NCI-H2107 (cell line): Measurements from ENCODE around the gene PTTG1IP.
"Not testable (repeated sequence)": the region's sequence is repeated elsewhere in the genome, so short reads cannot be mapped to it uniquely, and the experiment has no call there.

Source experiments
- DNase-seq: peaks from one replicate; lab custom pipeline; 2025; lab: John Stamatoyannopoulos, UW

Gene PTTG1IP, protein sequence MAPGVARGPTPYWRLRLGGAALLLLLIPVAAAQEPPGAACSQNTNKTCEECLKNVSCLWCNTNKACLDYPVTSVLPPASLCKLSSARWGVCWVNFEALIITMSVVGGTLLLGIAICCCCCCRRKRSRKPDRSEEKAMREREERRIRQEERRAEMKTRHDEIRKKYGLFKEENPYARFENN

DNA sequence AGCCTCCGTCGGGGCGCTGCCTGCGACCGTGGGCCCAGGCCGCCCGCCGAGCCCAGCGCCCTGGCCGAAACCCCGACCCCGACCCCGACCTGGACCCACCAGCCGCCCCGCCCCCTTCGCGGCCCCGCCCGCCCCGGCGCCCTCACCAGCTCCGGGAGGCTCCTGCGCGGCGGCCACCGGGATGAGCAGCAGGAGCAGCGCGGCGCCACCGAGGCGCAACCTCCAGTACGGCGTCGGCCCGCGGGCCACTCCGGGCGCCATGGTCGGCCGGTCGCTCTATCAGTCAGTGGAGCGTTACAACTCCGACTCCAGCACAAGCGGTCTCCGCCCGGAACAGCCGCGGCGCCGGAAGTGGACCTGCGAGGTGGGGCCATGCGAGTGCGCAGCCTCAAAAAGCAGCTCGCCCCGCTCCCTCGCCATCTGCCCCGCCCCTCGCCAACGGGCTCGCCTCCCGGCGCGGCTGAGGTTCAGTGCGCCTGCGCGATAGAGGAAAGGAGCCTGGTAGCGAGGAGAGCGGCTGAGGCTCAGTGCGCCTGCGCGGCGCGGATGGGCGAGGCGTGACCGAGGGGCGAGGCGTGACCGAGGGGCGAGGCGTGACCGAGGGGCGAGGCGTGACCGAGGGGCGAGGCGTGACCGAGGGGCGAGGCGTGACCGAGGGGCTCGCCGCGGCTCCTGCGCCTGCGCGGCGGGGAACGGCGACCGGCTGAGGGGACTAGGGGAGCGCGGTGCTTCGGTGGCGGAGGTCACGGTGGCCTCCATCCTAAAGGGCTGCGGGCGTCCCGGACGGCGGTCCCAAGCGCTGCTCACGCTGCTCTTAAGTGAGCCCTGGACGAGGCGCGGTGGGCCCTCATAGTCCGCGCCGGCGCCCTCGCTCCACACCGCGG, at the start of gene PTTG1IP:
Gene PTTG1IP, minus strand, starts transcription at position 335 of the 884 bp plus-strand sequence. Its CDS starts 74 bp downstream, at position 261.
- peak; percentile 97 for DNase-seq

DNA sequence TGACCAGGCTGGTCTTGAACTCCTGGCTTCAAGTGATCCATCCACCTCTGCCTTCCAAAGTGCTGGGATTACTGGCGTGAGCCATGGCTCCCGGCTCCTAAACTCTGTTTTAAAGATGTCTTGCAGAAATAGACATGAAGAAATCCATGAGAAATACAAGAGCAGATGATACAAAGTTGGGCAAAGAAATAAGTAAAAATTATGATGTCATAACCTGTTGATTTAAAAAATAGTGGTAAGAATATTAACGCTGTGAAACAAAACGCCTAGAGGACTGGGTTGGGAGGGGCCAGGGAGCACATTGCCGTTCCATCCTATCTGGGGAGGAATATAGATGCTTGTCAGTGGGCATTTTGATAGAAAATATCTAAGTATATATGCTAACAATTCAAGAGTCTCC, 48.4 kb upstream of the PTTG1IP start:
- no peak for DNase-seq

DNA sequence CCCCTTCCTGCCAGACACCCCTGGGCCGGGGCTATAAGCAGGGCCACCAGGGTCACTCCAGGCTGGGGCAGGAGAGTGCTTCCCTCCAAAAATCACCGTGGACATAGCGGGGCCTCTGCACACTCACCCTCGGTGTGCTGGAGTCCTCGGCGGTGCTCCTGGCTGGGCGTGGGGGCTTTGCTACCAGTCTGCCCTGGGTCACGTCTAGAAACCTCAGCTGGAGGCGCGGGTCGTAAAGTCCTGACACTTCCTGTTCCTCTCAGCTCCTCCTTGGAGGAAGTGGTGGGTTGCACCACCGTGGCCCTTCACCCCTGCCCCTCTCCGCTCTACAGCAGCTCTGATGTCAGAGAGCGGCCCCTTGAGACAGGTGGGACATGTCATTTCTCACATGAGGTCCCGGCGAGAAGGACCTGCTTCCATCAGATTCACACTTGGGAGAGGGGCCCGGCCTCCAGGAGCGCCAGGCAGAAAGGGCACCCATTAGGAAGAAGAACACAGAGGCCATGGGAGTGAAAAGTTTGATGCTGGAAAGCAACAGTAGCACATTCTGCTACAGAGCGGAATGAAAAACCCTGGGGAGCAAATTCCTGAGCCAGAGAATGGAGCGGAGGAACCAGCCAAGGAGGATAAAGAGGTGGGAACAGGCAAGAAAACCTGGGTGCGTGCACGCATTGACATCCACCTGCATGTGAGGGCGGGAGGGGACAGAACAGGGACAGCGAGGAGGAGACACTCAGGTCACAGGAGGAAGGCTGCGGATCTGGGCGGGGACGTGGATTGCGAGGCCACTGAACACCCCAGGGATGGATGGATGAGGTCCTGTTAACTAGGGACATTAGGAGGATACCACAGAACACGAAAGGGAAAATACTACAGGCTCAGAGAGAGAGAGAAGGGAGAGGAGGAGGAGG, 47.5 kb upstream of the PTTG1IP start, which contains the start of gene ITGB2:
Gene ITGB2, minus strand, starts transcription at position 206 of the 911 bp plus-strand sequence. CDS start 10,117 bp downstream, outside the sequence.
- DNase-seq = no peak

DNA sequence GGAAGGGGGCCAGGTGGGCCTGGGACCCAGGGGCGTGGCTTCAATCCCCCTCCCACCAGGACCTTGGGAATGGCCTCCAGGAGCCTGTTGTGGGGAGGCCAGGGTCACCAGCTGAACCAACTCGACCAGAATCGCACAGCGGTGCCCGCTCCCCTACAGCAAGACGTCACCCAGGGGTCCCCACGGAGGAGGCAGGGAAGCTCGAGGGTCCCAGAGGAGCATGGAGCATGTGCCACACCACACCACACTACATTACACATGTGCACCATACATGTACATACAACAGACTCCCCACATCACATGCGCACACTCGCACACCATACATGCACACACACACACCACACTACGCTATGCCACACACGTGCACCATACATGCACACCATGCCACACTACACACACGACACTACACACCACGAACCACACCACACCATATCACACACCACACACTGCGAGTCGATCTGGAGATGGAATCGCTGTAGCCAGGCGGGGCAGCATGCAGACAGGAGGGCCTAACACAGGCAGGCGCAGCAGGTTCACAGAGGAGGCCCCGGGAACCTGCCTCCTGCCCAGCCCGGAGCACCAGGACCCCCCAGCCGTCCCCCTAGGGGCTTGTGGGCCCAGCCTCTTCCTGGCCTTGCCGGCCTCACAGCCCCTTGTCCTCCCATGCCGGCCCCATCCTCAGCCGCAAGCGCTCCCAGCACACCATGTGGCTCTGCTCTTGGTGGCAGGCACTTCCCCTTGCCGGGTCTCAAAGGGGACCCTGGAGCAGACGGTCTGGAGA, 46.6 kb upstream of the PTTG1IP start:
- DNase-seq = no peak

DNA sequence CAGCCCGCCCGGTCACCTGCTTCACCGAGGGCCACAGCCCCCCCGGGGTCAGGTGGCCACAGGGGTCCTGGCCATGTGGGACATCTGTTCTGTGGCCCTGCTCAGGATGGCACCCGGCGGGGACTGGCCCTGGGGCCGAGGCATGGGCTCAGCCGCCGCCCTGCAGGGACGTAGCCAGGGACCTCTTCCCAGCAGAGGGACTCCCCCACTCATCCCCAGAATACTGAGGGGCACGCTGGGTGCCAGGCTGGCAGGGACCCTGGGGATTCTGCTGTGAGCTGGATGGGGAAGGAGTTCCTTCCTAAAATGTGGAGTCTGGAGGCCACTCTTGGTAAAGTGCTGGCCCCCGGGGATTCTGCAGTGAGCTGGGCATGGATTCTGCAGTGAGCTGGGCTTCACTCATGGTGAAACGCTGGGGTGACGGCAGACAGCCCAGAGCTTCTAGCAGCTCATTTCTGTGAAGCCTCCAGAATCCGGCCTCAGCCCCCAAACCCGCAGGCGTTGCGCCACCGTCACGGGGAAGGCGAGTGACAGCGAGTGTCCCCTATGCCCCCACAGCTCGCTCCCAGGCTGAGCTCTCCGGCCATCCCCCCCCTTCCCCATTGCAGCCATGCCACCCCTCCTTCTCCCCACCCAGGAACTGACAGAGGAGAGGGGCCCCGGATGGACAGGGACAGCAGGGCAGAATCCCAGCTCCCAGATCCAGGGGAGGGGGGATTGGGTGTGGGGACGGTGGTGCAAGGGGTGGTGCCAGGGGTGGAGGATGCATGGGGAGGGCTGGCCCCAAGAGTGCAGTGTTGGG, 45.8 kb upstream of the PTTG1IP start:
- DNase-seq = no peak

DNA sequence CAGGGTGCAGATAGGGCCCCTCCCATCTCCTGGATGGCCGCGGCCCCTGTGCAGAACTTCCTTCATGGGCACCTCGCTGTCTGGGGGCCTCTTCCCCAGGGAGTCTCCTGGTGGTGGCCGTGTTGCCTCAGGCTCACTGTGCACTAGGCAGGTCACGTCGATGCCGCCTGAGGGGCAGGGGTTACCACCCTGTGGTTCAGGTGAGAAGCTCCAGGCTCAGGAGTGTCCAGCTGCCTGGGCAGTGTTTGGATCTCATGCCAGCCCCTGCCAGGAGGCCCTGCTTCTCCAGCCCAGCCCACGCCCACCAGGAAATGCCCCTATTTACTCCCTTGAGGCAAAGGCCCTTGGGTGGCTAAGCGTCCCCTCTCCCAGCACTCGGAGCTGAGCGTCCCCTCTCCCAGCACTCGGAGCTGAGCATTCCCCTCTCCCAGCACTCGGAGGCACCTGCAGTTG, 45.1 kb upstream of the PTTG1IP start:
- DNase-seq = no peak

DNA sequence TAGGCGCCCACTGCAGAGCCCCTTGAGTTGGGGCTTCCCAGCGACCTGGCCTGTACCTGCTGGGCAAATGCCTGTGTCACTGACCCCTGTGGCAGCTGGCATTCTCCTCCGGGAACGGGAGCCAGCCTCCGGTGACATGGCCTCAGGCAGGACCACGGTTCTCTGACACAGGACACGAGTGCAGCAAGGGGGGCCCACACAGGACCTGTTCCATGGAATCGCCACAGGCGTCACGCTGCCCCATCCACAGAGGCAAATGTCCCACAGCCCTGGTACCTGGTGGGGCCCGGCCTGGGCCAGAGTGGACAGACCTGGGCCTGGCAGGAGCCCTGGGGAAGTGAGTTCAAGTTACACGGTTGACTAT, 44.6 kb upstream of the PTTG1IP start:
- no peak for DNase-seq

DNA sequence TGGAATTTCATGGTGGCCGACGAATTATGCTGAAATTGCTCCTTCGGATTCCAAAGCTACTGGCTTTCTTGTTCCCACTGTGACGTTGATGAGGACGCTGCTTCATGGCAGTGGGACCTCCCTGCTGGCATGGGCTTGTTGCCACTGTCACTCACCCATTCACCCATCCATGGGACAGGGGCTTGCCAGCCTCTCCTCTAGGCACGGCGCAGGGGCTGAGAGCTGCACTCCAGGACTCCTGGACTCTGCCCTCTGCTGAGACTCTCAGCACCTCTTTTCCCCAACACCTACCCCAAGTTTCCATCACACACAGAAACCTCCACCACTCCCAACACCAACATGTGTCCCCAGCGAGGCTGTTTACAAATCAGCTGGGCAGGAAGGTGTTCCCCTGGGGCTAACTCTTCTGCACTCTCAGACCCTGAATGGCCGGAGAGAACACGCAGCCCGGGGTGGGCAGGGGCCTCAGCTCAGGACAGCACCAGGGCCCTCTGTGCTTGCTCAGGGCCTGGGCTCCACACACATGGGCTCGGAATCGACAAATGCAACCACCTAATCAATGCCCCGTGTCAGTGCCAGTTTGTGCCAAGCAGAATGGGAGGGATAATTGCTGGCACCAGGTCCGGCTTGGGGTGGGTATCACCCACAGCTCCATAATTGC, 44.1 kb upstream of the PTTG1IP start:
- DNase-seq = no peak

DNA sequence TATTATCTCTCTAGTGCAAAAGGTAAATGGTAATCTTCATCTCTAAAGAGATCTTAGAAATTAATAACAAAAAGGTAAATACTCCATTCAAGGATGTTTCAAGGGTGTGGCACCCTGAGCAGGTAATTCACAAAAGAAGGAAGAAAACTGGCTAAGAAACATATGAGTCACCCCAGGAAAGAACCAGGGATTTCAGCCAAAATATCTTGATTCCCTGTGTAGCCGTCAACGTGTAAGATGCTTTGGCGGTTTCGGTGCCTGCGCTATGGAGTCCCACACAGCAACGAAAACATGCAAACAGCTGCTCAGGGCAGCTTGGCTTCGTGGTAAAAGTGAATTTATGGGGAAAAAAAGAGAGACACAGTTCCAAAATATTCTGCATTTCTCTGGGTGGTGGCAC, 43.5 kb upstream of the PTTG1IP start:
- DNase-seq = no peak

DNA sequence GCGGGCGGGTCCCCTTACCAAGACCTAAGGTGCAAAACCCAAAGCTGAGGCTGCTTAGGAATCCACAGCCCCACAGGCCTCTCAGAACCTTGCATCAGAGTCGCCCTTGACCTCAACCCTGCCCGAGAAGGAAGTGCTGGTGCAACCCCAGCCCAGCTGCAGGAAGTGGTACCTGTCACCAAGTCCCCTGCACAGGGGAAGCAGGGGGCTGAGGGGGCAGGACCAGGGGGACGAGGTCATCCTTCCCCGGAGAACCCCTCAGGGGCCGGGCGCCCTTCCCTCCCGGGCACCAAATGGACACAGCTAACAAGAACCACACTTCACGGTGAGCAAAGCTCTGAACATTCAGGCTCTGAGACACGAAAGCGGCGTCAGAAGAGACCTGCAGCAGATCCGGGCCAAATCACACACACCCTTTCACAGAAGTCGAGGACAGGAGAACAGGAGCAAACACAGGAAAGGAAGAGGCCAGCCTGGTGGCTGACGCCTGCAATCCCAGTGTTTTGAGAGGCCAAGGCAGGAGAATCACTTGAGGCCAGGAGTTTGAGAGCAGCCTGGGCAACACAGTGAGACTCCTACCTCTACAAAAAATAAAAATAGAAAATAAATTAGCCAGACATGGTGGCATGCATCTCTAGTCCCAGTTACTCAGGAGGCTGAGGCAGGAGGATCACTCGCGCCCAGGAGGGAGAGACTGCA, 40.8 kb upstream of the PTTG1IP start:
- no peak for DNase-seq

DNA sequence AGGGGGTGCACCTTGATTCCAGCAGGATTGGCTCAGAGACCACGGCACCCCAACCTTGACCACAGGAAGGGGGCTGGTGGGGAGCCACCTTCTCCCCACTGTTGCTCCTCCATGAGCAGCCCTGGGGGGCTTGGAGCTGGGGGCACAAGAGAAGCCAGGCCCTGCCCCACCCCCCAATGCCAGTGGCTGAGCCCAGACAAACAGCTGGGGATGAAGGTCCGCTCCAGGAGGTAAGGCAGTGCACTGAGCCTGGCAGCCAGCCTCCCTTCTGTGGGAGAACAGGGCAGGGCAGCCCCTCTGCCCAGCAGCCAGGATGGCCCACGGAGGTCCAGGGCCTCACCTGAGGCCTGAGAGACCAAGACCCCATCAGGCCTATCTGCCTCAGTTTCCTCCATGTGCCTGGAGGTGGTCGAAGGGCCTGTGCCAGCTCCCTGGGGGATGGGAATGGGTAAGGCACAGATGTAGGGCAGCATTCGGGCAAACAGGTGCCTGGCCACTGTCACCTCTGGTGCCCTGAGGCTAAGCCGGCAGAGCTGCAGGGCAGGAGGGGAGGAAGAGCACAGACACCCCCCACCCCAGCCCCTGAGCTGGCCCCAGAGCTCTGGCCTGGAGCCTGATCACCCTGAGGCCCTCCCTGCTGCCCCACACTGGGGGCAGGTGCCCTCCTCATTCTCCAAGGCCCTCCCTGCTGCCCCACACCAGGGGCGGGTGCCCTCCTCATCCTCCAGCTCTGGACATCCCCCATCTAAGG, 40.1 kb upstream of the PTTG1IP start:
- DNase-seq = no peak

DNA sequence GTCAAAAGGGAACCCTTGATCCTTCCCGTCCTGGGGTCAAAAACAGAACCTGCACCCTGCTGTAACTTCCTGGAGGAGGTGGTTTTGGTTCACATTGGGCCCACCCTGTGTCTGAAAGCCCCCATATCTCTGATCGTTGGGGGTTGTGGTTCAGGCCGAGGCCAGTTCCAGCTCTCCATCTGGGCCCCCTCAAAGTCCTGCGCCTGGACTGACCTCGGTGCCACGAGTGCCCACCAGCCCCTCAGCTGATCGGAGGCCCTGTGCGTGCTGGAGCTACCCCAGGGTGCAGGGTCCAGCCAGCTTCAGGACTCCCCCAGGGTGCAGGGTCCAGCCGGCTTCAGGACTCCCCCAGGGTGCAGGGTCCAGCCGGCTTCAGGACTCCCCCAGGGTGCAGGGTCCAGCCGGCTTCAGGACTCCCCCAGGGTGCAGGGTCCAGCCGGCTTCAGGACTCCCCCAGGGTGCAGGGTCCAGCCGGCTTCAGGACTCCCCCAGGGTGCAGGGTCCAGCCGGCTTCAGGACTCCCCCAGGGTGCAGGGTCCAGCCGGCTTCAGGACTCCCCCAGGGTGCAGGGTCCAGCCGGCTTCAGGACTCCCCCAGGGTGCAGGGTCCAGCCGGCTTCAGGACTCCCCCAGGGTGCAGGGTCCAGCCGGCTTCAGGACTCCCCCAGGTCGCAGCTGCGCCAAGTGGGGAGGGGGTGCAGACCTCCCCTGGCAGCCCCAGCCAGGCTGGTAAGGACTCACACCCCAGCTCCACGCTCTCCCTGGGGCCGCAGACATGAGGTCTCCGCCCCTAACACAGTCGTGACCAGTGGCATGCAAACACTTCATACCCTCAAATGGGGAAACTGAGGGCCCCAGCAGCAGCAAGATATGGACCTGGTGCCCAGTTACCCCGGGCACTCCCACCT, 39.3 kb upstream of the PTTG1IP start:
- not testable (repeated sequence) for DNase-seq

DNA sequence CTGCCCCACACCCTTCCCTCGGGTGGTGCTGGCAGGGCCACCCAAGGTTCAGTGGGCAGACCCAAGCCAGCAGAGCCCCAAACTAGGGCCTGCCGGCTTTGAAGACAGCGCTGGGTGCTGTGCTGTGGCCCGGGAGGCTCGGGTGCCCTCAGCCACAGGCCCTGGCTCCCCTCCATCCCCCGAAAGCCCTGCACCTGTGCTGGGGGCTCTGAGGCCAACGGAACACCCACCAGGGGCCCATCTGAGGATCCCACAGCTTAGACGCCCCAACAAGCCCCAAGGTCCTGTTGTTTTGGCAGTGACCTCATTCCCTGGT, 38.6 kb upstream of the PTTG1IP start:
- no peak for DNase-seq

DNA sequence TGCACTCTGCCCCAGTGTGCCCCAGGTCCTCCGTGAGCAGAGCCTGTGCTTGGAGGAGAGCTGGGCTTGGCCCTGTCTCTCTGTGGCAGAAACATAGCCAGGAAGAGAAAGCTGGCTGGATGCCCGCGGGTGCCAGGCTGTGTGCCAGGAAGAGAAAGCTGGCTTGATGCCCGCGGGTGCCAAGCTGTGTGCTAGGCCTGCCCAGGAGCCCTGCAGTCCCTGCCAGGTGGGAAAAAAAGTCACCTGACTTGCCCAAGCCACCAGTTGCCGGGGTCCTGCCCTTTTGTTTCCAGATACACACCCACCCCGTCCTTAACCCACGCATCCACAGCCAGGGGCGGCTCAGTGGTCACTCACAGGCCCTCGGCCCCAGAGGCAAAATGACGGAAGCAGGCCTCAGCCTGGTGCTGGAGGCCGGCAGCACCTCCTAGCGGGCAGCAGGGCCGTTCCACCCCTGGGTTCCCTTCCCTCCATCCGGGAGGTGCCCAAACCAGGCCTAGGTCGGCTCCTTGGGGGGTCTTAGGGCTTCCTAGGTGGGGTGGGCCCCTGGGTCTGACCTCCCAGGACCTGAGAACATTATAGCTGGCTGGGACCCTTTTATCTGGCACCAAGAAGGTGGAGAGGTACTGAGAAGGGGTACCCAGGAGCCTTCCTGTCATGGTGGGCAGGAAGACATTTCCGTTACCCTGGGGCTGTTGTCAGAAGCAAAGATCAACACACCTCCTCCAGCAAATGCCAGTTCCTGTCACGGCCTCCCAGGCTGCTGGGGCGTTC, 38.1 kb upstream of the PTTG1IP start:
- peak; percentile 66 for DNase-seq

DNA sequence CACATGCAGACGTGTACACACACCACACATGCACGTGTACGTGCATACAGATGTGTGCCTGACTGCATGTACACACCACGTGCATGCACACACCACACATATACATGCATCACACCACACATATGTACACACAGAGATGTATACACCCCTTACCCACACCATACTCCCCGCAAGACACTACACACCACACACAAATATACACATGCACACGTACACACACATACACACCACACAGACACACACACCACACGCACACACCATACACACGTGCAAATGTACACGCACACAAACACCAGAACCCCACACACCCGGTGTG, 37.5 kb upstream of the PTTG1IP start:
- no peak for DNase-seq

DNA sequence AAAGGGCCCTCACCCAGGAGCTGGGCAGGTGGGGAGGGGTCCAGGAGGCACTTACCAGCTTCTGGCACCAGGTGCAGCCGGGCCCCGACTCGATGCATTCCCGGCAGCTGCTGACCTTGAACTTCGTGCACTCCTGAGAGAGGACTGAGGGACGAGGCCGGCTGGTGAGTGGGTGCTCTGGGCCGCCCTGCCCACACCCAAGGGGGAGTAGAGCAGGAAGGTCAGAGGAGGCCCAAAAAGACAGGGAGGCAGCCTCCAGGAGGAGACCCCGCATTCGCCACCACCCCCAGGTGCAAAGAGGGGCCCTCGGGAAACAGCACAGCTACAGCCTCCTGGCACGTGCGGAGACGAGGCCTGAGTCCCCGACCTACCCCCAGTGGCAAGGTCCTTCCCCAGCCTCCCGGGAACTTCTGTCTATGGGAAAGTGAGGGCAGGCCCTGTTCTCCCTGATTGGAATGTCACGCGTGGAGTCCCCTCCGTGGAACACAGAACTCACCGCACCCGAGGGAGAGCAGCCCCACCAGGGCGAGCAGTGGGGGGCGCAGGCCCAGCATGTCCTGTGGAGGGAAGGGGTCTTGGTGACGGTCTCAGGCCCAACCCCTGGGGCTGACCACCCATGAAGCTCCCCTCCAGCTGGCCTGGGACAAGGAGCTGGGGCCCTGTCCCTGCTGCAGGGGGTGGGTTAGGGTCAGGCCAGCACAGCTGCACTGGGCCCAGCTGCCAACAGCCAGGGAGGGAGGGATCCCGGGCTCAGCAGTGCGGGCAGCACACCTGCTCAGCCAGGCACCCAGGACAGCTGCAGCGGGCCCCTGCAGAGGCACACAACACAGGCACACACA, 37.0 kb upstream of the PTTG1IP start:
- DNase-seq = no peak
